Measurements from ENCODE around the gene TAF15.
A peak's percentile ranks its signal among the peaks of the same experiment; 100 is the strongest.

TAF15 gene

DNA sequence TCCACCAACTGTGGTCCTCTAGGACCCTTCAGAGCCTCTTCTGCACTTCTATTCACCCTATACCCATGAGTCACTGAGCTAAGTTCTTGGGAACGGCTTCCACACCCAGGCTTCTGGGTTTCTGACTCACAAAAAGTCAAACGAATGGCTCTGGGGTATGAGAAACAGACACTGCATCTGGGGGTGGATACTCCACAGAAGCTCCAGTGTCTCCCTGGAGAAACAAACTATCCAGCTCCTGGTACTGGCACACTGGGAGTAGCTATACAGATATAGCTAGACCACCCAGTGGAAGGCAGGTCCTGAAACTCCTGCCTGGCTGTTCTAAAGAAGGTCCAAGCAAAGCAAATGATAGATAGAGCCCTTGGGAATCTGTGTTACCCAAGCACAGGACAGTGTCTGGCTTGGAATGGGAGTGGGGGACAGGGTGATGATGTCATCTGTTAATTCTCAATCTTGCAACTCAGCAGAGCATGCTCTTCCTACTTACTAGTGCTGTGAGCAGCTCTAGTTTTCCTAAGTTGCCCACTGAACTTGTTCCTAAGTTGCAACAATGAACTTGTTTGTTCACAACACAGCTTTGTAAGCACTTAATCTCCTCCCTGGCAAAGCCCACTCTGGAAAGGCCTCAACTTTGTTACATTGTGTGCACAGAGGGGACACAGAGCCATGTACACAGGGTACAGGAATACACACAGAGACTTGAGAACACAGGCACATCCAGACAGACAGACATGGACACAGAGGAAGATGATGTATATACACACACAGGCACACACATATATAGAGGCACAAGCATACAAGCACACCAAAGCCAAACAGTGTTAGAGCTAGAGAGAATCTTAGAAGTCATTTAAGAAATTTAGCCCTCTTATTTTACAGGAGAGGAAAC, 20.6 kb upstream of the TAF15 start:
- DNase-seq, result no peak

DNA sequence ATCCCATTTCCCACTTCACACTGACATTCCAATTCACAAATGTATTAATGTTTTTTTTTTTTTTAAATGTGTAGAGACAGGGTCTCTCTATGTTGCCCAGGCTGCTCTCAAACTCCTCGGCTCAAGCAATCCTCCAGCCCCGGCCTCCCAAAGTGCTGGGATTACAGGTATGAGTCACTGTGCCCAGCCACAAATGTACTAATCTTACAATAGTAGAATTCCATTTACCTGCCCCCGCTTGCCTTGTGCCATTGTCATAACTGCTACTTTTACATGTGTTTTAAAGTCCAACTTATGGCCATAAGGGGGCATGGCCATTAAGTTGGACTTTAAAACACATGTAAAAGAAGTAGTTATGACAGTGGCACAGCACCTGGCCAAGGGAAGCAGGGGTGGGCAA, 18.4 kb upstream of the TAF15 start:
- no peak for DNase-seq

DNA sequence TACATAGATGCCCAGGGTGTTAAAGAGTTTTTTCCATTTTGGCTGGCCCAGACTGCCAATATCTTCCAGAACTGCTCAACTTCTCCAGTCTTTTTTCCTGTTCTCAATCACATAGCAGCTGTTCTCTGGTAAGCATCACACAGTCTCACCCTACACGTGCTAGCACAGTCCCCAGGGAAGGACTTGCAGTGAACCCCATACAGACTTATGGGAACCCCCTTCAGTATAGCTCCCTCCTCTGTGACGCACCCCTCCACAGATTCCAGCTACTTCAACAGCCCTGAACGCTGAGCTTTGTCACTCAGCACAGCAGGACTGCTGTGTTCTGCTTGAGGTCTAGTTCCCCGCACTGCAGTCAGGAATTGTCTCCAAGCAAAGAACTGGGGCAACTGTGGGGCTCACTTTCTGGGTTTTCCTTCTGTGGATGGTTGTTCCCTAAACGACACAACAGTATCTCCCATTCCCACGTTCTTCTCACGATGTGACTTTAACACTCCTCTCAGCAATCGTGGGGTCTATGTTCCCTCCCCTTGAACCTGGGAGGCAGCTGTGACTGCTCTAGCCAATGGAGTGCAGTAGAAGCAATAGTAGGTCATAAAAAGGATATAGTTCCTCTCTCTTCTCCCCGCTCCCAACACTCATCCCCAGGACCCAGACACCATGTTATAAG, 17.5 kb upstream of the TAF15 start:
- DNase-seq, result no peak

DNA sequence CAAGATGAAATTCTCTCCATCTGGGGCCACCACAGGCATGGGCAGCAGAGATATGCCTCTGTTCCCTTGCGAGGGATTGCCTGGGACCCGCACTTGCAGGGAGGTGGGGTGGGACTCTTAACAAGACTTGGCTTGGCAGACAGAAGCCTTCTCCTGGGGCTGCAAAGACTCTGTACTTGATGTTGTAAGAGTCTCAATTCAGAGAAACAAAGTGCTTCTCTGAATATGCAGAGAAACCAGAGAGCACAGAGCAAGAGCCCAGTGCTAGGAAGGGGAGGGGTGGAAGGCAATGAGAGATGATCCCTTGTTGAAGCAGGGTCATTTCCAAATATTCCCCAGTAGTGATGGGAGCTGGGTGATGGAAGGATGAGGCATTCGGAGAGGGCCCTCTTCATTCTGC, 16.0 kb upstream of the TAF15 start:
- no peak for DNase-seq

DNA sequence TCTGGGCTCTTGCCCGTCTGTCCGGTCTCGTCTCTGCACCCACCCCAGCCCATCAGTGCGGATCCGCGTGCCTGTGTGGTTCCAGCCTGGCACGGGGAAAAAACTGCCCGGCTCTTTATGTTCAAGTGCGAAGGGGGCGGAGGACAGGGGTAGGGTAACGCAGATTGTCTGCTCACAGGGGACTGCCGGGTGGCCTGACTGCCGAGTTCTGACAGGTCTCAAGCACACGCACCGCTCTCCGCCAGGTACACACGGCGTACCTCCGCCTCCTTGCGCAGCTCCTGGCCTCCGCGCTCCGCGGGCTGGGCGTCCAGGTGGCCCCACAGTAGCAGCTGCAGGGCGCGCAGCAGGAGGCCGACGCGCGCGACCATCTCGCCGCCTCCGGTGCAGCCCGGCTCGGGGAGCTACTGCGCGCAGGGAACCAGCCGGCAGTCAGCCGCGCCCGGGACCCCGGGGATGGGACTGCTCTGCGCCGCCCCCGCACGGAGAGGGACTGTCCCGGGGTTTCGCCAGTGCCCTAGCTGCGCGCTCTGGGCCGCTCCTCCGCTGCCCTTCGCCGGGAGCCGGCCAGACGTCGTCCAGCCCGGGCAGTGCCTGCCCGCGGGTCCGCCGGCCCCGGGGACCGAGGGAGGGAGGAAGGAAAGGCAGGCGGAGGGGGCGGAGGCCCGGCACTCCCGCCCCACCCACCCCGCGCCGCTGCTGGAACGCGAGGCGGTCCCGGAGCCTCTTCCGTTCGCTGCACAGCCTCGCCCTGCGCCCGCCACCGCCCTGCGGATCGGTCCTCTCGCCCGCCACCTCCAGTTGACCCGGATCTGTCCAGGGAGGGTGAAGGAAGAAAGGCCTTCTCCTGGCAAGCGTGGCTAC, 14.0 kb upstream of the TAF15 start, which contains the start of gene MMP28:
Gene MMP28, minus strand, starts transcription at position 635 of the 864 bp plus-strand sequence. Its CDS starts 264 bp downstream, at position 371.
- peak; percentile 27 for DNase-seq

DNA sequence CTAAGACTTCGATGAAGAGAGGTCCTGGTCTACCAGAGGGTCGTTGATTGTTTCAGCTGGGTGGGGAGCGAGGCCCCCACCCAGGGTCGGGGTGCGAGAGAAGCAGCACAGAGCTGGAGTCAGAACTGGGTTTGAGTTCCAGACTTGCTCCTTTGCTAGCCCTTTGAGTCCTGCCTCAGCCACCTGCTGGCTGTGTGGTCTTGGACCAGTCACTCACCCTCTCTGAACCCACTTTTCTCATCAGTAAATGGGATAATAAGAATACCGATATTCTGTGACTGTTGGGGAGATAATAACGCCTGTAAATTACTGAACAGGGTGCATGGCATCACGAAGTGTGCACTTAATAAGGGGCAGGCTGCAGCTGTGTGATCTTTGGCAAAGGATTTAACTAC, 13.4 kb upstream of the TAF15 start:
- DNase-seq, result no peak

DNA sequence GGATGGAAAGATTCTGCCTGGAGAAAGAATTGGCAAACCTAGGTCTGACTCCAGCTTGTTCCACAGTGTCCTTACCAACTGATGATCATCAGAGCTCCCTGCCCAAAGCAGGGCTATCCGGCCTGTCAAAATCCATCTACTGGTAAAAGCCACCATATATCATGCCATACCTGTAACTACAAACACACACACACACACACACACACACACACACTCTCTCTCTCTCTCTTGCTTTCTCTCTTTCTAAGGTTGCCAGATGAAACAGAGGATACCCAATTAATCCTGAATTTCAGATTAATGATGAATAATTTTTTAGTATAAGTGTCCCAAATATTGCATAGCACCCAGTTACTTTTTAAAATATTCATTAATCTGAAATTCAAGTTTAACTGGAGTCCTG, 12.3 kb upstream of the TAF15 start:
- DNase-seq, result no peak

DNA sequence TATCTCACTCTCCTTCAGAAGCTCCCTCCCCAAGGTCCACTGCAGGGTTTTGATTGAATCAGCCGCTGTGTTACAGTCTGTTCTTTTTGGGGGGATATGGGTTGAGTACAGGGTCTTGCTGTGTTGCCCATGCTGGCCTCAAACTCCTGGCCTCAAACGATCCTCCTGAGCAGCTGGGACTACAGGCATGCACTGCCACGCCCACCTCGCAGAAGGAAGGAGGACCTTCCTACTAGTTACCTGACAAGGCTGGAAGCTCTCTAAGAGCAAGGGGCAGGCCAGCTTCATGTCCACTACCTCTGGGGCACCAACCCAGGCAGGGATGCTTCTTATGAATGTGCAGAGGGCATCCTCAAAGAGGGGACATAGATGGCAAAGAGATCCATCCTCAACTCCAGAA, 11.9 kb upstream of the TAF15 start:
- DNase-seq, result no peak

DNA sequence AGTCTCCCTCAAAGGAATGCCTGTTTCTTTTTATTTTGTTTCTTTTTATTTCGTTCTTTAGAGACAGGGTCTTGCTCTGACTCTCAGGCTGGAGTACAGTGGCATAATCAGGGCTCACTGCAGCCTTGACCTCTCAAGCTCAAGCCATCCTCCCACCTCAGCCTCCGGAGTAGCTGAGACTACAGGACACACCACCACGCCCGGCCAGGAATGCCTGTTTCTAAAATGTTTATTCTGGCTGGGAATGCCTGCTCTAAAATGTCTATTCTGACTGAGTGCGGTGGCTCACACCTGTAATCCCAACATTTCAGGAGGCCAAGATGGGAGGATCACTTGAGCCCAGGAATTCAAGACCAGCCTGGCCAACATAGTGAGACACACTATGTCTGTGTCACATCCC, 11.4 kb upstream of the TAF15 start:
- no peak for DNase-seq

DNA sequence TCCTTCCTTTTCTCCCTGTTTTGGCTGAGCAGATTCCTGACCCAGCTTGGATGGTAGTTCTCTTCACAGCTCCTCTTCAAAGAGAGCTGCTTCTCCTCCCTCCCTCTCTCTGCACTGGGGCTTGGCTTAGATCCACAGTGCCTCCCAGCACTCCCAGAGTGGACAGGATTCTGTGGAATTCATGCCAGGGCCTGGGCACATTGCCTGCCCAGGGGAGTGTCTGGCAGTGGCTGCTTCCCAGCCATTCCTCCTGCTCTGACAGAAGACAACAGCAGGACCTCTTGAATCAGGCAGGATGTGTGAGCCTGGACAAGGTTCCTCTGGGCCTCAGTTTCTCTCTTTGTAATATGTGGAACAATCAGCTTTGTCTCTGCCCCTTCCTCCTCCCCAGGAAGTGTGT, 9.3 kb upstream of the TAF15 start:
- no peak for DNase-seq

DNA sequence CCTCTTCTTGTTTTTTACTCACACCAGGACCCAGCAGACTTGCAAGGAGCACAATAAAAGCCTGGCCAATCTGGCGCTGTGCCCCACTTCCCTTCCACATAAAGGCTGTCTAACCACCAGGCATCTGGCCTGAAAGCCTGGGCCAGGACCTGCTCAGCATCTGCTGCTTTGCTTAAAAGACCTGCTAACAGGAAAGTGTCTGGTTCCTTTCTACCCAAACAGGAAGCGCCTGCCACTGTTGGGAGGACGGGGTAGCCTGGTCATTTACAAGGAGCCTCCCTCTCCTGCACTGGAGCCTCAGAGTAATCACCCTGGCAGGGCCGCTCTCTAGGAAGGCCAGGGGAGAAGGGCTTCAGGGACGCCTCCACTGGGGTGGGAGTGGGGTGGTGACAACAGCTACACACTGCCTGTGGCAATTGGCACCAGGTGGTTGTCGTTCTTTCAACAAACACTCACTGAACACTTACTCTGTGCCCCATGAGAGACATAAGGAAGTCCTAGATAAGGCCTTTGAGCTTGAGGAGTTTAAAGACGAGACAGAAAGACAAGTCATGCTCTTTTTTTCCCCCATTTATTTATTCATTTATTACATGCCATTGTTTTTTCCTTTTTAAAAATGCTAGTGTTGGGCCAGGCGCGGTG, 7.6 kb upstream of the TAF15 start:
- DNase-seq, result no peak

DNA sequence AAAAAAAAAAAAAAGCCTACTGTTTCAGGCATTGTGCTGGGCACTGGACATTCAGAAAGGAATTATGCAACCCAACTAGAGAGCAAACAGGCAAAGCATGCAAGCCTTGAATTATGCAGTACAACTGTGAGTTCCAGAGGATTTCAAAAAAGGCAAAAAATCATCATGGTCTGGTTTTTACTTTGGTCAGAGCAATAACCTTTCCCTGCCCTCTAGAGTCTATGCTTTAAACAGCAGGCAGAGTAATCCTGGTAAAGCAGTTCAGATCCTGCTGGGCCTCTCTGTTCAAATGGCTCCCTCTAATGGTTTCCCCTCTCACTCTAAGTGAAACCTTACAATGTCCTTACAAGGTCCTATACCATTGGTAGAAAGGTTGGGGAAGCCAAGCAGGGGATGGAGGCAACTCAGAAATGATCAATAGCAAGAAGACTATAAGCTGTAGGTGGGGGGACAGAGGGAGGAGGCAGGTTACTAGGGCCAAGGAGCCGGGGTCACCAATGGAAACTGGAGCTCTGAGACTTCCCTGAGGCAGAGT, 4.6 kb upstream of the TAF15 start:
- DNase-seq, result peak; percentile 88

DNA sequence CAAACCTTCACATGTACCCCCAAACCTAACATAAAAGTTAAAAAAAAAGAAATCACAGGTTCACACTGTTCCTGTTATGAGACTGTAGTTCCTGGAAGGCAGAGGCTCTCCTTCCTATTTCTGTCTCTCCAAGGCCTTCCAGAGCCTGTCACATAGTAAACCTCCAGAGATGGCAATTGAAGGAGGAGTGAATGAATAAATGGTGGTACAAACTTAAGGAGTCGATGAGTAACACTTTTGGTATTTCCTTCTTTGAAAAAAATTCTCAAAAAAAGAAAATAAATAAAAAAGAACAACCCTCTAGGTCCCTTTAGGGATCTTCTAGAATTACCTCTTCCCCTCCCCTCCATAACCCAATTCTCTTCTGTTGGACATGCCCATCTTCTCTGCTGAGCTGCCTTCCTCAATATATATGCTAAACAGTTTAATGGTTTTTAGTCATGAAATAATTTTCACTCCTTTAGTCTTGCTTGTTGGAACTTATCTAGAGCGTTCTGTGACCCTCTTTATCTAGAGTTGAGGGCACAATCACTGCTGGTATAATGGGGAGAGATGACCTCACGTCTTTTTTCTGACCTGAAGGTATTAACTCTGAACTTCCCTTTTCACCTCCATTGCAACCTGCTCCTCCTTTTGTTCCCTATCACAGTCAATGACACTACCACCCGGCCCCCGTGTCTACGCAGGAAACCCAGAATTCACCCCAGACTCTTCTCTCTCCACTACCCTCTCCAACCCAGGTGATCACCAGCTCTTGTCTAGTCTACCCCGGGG, 1.7 kb upstream of the TAF15 start:
- no peak for DNase-seq

DNA sequence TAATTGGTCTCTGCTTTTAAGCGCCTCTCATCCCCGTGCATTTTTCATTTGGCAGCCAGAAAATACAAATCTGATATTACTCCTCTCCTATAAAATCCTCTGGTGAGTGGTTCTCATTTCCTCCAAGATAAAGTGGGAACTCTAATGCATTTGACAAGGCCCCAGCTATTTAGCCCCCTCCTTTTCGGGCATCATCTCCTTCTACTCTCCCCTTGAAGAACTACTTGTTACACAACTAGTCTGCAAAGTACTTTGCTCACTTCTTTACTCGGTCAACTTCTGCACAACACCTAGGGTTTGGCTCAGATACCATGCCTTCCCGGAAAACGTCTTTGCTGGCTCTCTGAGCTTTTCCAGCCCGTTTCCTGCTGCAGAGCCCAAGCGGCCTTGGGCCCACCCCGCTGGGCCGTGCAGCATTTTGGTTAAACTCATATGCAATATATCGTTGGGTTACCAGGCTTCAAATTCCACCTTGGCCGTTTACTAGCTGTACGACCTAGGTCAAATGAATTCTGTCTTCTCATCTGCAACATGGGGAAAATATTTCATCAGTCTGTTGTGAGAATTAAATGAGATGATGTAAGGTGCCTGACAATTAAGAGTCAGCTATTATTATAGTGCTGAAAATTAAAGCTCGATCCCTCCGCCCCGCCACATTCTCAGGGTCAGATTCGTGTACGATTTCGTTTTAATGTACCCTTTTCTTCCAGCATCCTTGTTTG, 883 bp upstream of the TAF15 start:
- no peak for DNase-seq

DNA sequence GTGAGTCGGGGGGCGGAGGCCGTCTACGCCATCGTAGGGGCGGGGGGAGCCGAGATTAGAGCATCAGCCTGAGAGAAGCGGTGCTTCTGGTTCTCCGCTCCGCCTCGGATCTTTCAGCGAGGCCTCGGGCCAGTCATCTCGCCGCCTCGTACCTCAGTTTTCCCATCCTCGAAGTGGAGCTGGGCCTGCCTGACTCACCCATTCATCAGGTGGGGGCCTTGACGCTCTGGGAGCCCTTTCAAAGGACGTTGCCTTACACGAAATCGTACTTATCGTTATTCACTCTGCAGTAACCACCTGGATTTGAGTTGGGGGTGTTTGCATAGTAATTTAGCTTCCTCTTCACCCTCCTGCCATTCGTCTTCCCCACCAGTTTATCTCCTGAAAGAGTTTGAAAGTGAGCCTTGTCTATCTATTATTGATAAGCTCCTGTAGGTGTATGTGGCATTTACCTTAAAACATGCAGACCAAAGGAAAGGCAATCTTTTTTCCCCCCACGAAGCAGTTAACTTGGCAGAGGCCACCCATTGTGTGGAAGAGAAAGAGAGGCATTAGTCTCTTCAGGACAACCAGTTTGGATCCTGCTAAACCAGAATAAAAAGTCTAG, 674 bp downstream of the TAF15 start:
- DNase-seq, result no peak

DNA sequence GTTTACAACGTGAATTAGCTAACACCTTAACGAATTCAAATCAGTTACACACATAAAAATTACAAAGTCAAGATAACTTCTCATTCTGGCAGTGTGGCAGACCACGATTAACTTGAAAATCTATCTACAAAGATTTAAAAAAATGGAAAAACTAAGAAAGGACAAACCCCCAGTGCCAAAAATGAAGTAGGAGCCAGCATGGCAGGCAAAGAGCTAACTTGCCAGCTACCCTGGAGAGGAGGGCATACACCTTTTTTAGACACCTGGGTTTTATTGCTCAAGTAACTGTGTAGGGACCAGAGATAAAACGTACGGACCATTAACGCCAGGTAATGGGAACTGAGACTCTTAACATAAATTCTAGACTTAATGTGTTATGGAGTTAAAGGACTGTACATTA, 2.5 kb downstream of the TAF15 start:
- DNase-seq, result no peak

DNA sequence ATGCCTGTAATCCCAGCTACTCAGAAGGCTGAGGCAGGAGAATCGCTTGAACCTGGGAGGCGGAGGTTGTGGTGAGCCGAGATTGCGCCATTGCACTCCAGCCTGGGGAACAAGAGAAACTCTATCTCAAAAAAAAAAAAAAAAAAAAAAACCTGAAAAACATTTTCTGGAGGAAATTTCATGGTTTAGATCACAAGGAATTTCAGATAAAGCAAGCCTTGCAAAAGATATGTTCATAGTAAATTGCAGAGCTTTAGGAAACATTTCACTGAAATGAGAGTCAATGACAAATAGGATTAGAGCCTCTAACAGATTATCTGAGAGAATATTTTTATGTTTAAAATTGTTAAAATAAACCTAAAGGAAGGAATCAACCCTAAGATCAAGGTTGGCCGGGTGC, 3.2 kb downstream of the TAF15 start:
- no peak for DNase-seq

DNA sequence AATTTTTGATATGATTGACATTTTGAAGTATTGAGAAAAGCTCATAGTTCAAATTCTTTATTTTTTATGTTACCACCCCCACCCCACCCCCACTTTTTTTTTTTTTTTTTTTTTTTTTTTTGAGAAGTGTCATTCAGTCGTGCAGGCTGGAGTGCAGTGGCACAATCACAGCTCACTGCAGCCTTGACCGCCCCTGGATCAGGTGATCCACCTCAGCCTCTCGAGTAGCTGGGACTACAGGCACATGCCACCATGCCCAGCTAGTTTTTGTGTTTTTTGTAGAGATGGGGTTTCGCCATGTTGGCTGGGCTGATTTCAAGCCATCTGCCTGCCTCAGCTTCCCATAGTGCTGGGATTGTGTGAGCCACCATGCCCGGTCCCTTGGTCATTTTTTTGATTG, 7.4 kb downstream of the TAF15 start:
- no peak for DNase-seq

DNA sequence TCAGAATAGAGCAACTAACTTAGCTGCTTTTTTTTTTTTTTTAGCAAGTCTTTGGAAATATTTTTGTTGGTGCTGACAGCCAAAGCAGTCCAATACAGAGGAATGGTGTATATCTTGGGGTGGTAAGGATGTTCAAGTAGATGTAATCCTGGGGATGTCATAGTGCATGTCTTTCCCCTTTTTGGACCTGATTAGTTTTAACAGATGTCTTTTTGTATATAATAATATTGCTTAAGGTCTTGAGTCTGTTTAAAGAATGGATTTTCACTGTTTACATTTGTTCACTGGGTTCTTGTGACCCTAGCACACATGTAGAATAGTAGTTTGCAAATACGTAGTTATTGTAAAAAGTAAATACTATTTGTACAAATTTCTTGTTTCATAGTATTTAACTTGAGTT, 7.9 kb downstream of the TAF15 start:
- DNase-seq, result no peak

DNA sequence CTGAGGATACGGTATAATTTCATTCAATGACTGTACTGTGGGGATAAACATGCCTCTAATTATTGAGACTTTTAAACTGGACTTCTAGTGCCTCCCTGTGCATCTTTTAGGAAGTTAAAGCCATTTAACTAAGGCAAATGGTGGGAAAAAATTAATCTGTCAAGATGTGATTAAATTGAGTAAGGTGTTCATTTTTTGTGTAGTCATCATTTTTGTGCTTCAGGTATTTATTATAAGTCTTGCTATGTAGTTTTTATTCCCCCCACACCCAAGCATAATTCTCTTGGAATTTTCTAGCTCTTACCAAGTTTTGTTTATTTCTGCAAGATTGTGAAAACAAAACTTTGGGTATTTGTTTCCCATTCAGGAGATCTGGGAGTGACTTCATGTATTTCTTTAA, 10.2 kb downstream of the TAF15 start:
- DNase-seq, result no peak

DNA sequence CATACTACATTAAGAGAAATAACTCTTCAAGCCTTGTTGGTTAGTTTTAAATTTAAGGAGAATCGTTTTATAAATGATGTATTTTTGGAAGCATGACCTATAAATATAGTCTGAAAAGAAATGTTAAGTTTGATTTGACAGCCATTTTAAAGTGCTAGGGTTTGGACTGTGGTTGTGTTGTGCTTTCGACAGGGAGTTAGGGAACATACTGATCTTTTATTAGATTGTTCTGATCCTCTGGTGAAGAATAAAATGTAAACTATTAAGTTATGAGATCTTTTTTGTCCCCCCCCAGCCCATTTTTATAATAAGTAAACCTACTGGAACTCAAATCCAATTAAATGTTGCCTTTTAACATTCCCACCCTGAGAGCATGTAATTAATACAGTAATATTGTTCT, 12.0 kb downstream of the TAF15 start:
- DNase-seq, result no peak

Data from suppressor macrophage treated with lipopolysaccharide for 4 hours (primary cell).